Raji (cell line): ENCODE measurements around the gene CRTAC1.

Experiments used
- POLR2A ChIP-seq: IDR thresholded peaks from 2 replicates; pipeline ENCODE4 v1.6.1; 2011; ENCODE audit warnings: low read depth, low read length, control low read depth; ENCODE audit not compliant: insufficient read depth

Gene CRTAC1

DNA sequence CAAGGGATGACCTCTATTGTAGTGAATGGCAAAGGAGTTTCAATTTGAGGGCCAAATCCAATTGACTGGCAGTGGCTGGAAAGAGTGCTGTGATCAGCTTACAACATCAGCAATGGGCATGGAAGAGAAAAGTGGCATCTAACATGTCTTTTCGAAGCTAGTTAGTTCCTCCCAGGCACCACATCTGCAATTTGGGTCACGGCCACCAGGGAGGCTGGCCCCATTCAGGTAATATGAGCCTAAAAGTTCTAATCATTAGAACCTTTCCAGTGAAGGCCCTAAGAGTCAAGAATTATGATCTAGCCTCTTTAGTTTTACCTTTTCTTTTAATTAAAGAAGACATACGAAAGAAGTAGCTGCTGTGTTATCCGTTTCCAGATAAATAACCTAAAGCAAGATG, 17.3 kb downstream of the CRTAC1 start:
- no peak for TF ChIP-seq POLR2A

DNA sequence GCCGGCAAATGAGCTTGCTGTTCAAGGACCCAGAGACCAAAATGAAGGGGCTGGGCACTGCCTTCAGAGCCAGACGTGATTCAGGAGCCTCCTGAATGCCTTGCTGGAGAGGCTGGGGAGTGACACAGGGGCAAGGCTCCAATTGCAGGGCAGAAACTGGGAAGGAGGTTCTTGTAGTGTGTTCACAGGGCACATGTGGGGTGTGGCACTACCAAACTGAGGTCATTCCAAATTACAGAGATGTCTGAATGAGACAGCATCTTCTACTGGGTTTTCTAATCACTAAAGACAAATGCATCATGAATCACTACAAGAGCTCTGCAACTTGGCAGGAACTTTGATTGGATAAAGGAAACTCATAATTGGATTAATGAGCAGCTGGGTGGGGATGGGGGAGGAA, 17.8 kb downstream of the CRTAC1 start:
- no peak for TF ChIP-seq POLR2A

- TF ChIP-seq POLR2A = no peak
These were observed 19.3 kb downstream of the CRTAC1 start for GRCh38 chr10:98010939-98011685.

- TF ChIP-seq POLR2A = no peak
These were observed 24.2 kb downstream of the CRTAC1 start for GRCh38 chr10:98006266-98006665.

DNA sequence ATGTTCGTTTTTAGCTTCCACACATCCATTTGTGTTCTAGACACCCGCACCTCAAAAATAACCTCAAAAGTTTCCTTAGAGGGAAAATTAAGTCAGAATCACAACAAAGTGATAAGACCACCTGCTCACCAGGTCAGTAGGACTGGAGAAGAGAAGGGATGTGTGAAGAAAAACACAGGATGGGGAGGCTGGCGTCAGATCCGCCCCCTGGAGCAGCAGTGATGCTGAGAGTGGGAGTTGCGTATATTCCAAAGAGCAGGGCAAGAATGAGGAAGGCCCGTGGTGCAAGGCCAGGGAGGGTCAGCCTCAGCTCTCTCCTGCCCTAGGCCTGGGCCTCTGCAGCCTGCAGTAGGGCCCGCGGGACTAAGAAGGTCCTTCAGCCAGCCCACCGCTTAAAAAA, 28.7 kb downstream of the CRTAC1 start:
- TF ChIP-seq POLR2A = no peak

DNA sequence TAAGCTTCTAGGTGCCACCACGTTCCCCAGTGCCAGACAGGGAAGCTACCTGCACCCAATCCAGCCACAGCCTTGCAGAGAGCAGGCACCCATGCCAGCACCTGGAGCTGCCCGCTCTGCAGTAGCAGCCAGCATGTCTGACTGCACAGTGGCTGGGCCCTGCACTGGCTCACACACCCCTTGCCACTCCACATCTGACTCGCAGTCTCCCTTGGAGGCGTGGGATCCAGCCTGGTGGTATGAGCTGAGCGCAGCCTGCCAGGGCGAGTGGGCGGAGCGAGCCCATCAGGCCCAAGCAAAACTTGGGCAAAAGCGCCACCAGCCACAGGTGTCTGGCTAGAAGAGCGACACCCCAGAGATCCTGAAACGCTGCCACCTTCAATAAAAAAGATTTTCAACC, 30.1 kb downstream of the CRTAC1 start:
- no peak for TF ChIP-seq POLR2A

DNA sequence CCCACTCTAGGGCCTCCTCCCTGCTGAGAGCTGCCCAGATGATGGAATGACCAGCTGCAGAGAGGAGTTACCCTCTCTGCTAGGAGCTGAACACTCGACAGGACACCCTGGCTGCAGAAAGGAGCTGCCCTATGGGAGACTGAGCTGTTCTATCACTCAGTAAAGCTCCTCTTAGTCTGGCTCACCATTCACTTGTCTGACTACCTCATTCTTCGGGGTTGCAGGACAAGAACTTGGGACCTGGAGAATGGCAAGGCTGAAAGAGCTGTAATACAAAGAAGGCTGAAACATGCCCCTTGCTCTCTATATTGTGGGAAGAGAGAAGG, 30.5 kb downstream of the CRTAC1 start:
- no peak for TF ChIP-seq POLR2A

GRCh38 chr10:97999066-97999922, 31.1 kb downstream of the CRTAC1 start:
- TF ChIP-seq POLR2A = no peak

- TF ChIP-seq POLR2A = no peak
These were observed 38.5 kb downstream of the CRTAC1 start for GRCh38 chr10:97991871-97992270.

DNA sequence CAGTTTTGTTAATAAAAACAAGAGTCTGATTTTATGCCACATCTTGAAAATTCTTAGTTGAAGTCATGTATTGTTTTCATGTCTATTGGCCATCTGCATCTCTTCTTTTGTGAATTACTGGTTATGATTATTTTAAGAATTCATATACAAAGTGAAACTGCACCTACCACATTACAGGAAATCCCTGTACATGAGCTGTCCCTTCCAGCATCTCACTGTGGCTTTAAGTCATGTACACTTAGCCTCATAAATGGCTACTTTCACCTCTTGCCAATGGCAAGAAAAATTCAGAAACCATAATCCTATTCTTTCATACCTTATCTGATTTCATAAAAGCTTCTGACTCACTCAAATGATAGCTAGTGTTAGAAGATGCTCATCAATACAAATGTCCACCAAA, 48.6 kb downstream of the CRTAC1 start:
- TF ChIP-seq POLR2A = no peak

GRCh38 chr10:97977673-97978072, 52.7 kb downstream of the CRTAC1 start:
- TF ChIP-seq POLR2A = no peak

DNA sequence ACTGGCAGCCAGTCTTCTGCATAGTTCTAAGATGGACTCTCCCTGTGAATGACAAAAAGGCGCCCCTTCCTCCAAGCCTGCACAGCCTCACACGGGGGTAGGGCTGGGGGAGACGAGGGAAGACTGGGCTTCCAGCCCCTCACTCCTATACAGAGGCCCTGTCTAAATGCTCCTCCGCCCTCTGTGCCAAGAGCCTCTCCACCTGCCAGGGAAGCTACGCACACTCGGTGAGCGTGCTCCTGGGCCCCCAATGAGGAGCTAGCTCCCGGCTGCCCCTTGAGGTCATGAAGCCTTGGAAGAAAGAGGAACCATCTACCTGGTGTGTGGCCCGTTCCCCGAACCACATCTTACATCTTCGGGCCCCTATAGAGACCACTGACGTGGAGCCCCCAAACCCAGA, 54.8 kb downstream of the CRTAC1 start:
- TF ChIP-seq POLR2A = no peak

- TF ChIP-seq POLR2A = no peak
These were observed 55.6 kb downstream of the CRTAC1 start for GRCh38 chr10:97974526-97975525.

- TF ChIP-seq POLR2A = no peak
These were observed 56.3 kb downstream of the CRTAC1 start for GRCh38 chr10:97974100-97974499.

GRCh38 chr10:97969538-97970079, 60.8 kb downstream of the CRTAC1 start:
- no peak for TF ChIP-seq POLR2A
